ENCODE measurements around the gene APOL3.
"Not testable (repeated sequence)": the region's sequence is repeated elsewhere in the genome, so short reads cannot be mapped to it uniquely, and the experiment has no call there.

APOL3 gene

DNA sequence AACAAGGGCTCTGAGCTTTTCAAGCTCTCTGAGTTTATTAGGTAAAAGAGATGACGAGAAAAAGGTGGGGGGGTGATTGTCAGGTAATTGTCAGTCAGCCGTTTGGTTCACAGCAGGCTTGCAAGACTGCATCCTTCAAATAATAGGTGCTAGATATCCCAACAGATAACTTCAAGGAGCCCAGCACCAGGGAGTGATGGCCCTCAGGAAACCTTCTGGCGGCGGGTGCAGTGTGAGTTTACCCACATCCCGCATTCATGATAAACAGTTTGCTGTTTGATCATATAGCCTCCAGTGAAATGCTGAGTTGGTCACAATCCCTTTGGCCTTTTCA is 1.2 kb upstream of the APOL3 start:
- DNase-seq (ENCODE audit: low read depth in 2 of 3, low spot score in 1 of 3), result not testable (repeated sequence)

DNA sequence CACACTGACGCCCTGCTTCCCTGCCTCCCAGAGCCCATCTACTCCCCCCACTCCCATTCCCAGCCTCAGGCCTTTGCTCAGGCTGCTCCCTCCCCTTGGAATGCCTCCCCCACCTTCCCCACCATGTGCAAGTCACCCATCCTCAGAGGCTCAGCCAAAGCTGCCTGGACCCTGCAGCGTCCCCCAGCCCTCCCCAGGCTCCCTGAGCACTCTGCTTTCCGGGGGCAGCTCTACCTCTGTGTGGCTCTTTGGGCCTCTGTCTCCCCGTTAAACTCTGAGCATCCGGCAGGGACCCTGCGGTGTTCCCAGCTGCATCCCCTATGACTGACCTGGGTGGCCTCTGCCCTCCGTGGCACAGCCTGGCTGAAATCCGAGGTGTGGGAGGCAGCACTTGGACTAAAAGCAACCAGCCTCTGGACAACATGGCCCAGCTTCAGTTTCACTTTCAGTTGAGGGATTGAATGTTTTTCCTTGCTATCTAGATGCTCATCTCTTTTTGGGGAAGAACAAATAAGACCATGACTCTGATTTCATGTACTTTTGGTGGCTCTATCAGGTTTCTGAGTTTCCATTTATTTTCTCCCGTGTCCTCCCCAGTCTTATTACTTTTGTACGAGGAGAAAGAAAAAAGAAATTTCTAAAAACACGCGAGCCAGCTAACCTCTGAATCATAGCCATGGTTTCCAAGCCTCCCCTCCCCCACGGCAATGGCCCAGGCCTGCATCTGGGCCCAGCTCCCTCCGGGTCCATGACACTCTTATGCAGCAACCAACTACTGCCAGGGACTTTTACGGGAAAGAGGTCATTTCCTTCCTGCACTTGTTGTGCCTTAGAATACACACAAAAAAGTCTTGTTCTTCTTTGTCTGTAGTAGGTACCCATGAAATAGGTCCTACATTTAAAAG is 3.8 kb downstream of the APOL3 start:
- DNase-seq (ENCODE audit: low read depth in 2 of 3, low spot score in 1 of 3), result peak; percentile 55 to 73 (median 72)

DNA sequence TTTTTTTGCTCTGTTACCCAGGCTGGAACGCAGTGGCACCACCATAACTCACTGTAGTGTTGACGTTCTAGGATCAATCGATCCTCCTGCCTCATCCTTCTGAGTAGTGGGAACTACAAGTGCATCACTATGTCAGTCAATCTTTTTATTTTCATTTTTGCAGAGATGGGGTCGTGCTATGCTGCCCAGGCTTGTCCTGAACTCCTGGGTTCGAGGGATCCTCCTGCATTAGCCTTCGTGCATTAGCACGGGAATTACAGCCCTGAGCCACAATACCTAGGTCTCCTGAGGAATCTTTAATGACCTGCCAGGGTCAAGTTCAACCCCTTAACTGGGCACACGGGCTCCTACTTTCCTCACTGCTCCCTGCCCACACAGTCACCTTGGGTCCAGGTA is 4.4 kb downstream of the APOL3 start:
- no peak for DNase-seq (ENCODE audit: low read depth in 2 of 3, low spot score in 1 of 3)

DNA sequence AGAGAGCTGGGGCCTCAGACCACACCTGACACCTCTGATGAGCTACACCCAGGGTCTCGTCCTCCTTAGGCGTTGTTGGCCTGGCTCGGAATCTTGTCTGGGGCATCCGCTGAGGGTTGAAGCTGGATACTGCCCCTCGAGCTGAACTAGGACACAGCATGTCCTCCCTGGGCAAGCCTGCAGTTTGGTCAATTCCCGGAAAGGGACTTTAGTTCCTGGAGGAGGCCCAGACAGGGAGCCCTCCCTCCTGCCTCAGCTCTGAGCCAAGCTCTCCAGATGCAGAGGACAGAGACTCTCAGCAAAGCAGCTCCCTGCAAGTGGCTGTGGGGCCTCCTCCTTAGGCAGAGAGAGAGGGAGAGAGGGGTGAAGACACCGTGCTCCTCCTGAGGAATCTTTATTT is 4.9 kb downstream of the APOL3 start:
- no peak for DNase-seq (ENCODE audit: low read depth in 2 of 3, low spot score in 1 of 3)

DNA sequence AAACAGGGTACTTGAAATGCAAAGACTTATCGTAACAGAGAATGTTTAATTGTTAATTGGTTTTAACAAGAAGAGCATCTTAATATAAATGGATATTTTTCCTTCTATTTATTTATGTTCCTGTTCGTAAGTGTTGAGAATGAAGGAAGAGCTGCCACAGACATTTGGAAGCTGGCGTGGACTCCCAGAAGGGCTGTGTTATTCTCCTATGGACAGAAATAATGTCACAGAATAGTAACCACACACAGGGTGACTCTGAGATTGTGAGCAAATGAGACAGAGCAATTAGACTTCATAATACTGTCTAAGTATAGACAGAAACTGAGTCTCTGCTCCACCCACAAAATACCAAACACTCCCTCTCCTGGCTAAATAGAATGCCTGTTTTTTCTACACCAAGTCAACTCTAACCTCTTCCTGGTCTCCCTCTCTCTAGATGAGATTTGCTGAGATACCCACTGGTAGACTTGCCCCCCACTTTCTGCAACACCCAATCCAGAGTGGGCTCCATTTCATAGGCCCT is 6.1 kb downstream of the APOL3 start:
- no peak for DNase-seq (ENCODE audit: low read depth in 2 of 3, low spot score in 1 of 3)

DNA sequence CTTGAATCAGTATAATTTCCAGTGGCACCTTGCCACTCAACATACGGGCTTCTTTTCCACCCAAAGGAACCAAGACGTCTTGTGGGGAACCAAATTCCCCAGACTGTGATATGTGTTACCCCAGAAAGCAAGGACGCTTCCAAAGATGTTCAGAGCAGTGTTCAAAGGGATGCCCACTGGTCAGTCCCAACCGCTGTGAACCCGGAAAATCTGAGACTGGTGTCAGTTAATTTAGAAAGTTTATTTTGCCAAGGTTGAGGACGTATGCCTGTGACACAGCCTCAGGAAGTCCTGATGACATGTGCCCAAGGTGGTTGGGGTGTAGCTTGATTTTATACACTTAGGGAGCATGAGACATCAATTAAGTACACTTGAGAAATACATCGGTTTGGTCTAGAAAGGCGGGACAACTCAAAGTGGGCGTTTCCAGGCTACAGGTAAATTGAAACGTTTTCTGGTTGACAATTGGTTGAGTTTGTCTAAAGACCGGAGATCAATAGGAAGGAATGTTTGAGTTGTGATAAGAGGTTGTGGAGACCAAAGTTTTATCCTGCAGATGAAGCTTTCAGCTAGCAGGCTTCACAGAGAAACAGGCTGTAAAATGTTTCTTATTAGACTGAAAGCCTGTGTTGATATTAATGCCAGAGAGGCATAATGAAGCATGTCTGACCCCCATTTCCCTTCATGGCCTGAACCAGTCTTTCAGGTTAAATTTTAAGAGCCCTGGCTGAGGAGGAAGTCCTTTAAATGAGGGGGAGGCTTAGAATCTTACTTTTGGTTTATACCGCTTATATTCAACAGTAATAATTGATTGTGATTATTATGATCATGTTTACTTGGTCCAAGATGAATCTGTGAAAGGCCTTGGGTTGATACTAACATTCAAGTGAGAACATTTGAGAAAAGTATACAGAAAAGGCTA is 6.8 kb downstream of the APOL3 start:
- DNase-seq (ENCODE audit: low read depth in 2 of 3, low spot score in 1 of 3), result no peak

DNA sequence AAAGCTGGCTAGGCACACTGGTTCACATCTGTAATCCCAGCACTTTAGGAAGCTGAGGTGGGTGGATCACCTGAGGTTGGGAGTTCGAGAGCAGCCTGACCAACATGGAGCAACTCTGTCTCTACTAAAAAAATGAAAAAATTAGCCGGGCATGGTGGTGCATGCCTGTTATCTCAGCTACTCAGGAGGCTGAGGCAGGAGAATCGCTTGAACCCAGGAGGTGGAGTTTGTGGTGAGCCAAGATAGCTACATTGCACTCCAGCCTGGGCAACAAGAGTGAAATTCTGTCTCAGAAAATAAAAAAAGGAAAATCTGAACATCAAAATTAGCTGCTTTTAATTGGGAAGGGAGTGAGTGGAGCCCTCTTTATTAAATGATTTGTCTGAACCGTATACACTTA is 7.7 kb downstream of the APOL3 start:
- DNase-seq (ENCODE audit: low read depth in 2 of 3, low spot score in 1 of 3), result not testable (repeated sequence)

DNA sequence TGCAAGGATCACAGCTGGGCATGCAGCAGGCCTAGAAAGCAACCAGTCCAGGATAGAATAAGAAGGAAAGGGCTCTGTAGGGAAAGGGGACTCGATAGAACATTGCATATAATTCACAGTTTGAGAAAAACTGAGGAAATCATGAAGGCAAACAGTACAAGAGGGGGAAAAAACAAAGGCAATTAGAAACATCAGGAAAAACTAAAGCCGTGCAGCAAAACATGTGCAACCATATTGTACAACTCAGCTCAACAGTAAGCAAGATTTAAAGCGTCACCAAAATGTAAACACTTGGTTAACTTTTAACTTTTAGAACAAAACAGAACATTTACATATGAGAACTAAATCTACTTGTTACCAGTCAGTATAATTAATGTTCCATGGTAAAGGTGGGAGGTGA is 8.5 kb downstream of the APOL3 start:
- no peak for DNase-seq (ENCODE audit: low read depth in 2 of 3, low spot score in 1 of 3)

DNA sequence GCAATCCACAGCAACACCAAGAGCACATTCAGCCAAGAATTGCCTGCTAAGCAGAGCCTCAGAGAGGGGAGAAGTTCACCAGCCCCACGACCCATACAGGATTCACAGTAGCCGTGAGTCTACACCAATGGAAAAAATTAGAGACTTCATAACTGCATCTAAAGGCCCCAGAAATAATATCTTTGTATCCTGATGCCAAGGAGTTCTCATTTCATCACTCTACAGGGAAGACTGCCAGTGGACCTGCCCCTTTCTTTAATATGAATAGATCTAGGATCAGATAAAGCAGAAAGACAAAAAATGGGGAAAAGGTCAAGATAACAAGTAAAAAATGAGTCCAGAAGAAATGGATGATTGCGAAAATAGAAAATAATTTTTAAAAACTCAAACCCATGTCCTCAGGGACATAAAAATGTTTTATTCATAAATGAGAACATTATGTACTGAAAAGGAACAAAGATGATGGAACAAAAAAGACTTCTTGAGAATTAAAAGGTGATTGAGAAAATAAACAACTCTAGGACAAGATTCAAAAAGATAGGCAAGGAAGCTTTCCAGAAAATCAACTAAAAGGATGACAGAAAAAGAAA is 9.5 kb downstream of the APOL3 start:
- DNase-seq (ENCODE audit: low read depth in 2 of 3, low spot score in 1 of 3), result no peak

DNA sequence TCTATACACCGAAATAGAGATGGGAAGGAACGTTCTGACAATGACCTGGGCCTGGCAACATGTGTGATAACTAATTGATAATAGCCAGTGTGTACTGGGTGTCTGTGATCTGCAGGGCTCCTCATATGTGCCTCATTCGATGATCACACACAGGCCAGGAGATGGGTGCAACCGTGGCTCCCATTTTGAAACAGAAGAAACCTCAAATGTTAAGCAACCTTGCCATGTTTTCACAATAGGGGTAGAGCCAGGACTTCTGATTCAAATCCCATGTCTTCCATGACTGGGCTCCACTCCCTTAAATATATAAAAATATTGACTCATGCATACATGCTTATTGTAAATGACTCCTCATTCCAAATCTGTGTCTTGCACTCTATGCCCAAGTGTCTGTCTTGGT is 11.1 kb downstream of the APOL3 start:
- no peak for DNase-seq (ENCODE audit: low read depth in 2 of 3, low spot score in 1 of 3)

DNA sequence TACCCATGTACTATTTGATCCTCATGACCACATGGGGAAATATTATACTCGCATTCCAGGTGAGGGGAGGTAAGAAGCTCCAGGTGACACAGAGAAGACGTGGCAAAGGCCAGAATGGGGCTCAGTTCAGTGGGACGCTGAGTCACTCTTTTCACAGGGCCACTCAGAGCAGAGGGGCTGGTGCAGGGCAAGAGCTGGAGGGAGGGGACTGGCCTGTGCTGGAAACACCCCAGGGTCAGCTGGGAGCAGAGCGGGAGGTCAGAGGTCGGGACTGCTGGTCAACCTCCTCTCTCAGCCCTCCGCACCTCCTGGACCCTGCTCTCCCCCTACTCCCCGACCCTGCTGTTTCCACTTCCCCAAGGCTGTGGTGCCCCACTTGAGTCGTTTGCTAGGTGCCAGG is 12.1 kb downstream of the APOL3 start:
- DNase-seq (ENCODE audit: low read depth in 2 of 3, low spot score in 1 of 3), result no peak

DNA sequence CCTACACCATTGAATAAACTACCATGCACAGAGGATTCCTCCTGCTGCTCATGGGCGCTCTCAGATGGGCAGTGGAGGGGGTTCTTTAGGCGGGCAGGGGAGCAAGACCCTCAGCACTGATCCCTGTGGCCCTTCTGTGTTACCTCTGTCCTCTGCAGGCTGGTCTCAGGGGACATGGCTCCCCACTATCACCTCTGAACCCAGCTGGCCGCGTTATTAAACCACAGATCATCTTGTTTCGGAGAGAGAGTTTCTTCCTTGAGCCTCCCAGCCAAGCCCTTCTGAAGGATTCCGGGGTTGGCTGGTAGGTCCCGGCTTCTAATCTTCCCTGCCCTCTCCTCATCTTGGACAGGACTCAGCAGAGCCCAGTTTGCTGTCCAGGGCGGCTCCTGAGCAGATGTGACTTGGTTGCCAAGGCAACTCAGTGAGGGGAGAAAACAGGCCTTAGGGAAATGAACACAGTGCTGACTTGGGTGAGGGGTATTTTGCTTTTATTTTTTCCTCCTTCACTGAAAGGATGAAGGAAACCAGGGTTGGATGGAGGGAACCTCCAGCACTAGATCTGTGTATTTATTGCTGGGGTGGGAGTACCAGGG is 13.3 kb downstream of the APOL3 start:
- DNase-seq (ENCODE audit: low read depth in 2 of 3, low spot score in 1 of 3), result no peak

DNA sequence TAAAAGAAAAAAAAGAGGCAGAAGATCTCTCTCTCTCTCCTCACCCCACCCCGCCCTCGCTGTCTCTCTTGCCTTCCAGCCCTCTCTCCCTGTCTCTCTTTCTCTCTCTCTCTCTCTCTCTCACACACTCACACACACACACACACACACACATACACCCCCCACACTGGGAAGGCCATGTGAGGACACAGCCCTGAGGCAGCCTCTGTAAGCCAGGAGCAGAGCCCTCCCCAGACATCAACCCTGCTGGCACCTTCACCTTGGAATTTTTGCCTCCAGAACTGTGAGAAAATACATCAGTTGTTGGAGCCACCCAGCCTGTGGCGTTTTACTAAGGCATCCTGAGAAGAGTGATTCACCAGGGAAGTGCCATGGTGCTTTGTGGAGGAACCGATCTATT is 14.7 kb downstream of the APOL3 start:
- no peak for DNase-seq (ENCODE audit: low read depth in 2 of 3, low spot score in 1 of 3)

DNA sequence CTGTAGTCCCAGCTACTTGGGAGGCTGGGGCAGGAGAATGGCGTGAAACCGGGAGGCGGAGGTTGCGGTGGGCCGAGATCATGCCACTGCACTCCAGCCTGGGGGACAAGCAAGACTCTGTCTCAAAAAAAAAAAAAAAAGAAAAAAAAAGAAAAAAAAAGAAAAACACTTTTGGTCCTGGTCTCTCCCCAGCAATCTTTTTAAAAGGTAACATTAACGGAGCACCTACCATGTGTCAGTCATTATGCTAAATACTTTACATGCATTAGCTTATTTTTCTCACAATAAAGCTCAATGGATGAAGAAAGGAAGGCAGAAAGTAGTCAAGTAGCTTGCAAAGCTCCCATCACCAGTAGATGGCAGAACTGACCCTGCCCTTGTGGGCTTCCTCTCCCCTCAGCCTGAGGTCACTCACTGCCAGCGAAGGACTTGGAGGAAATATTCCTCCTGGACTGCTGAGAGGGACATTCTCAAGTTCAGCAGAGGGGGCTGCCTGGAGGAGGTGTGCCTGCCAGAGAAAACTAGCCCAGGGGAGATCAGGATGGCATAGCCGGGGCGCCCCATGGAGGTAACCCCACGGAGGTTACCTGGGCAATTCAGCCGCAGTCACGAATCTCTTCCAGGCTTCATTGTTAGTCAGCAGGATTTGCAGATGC is 15.5 kb downstream of the APOL3 start:
- DNase-seq (ENCODE audit: low read depth in 2 of 3, low spot score in 1 of 3), result no peak

DNA sequence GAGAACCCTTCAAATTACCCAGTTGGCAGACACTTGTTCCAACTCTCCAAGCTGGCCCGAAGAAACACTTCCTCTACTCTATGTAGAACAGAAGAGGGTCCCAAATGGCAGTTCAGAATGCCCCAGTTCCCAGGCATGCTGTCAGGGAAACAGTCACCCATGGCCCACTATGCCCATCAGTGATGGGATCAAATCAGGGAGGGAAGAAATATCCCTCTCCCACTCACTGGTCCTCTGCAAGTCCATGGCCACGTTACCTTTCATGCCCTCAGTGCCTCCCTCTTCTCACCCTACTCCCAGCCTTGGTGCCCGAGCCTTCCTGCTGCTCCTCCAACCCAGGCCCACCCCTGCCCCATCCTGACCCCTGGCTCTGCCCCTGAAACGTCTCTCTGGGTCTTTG is 16.6 kb downstream of the APOL3 start:
- no peak for DNase-seq (ENCODE audit: low read depth in 2 of 3, low spot score in 1 of 3)

DNA sequence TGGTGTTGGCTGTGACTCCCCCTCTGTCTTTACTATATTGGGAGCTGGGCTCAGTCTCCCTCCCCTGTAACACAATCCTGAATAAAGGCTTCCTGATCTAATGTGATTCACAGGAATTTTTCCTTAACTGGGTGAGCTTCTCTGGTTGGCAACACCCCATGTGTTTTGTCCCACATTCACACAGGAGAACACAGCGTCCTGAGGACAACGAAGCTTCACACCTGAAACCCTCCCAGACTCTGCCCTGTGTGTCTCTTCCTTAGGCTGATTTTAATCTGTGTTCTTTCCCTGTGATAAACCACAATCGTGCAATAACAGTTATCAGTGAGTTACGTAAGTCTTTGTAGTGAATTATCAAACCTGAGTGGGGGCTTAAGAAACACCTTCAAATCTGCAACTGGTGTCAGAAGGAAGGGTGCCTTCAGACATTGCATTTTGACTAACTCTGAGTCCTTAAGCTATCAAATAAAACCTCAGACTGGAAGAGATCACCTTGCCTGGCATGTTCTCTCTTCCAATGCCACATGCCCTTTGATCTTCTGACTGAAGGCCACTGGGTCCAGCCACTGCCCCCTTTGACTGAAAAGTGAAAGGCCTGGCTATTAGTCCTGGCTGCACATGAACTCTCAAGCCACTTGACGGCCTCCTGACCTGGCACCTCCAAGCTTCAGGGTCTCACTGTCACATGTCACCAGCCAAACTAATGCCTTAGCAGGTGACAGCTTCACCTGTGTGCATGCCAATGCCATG is 17.3 kb downstream of the APOL3 start:
- no peak for DNase-seq (ENCODE audit: low read depth in 2 of 3, low spot score in 1 of 3)

DNA sequence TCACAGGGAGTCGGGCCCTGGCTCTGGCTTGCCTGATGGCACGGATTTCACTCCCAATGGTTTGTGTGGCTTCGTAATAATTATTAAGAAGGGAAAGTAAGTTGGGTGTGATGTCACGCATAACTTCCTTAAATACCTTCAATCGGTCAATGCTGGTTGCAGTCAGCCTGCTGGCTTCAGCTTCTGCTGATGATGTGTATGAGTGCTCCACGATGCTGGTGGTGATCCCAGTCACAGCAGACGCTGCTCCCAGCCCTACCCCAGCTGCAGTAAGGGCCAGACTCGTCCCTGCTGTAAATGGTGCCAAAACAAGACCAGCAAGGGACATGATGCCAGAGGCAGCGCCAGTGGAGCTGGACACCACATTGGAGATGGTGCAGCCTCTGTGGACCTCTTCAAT is 19.1 kb downstream of the APOL3 start:
- no peak for DNase-seq (ENCODE audit: low read depth in 2 of 3, low spot score in 1 of 3)

DNA sequence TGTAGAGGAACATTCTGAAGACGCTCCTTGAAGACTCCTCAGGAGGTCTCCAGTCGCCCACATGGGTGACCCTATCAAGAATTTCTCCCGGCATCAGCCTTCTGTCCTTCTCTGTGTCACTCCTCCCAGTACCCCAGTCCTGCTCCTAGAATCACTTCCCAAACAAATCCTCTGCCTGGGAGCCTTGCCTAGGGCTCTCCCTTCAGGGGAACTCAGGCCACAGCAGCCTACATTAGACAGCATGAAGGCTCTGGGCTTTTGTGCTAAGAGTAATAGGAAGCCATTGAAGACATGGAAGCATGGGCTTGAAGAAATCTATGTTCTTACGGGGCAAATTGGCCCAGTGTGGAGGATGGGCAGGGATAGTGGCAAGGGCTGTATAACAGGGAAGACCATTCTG is 21.8 kb downstream of the APOL3 start:
- not testable (repeated sequence) for DNase-seq (ENCODE audit: low read depth in 2 of 3, low spot score in 1 of 3)

DNA sequence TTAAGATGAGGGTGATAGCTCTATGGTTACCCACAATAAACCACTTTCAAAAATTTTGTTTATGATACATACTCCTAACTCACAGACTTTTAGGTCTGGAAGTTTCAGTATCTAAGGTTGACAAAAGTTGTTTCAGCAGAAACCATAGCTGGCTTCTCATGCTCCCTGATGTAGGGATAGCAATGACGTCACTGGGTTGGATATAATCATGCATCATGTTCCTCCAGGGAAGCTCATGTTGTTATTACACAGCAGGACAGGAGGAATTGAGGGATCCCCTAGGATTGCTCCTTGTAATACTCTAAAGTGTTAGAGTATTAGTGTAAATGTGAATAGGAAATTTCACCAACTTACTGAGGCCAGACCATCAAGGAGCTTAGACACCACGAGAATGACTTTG is 23.6 kb downstream of the APOL3 start:
- no peak for DNase-seq (ENCODE audit: low read depth in 2 of 3, low spot score in 1 of 3)

DNA sequence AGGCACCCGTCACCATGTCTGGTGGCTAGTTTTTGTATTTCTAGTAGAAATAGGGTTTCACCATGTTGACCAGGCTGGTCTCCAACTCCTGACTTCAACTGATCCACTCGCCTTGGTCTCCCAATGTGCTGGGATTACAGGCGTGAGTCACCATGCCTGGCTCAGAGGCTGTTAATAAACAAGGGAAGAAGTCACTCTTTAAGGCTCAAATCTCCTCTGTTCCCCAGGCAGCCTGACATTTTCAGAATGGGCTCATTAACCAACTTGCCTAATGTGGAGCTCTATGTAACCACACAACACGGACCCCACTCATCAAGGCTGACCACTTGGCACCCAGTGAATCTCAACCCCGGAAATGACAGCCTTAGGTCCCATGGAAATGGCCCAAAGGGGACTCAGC is 24.1 kb downstream of the APOL3 start:
- no peak for DNase-seq (ENCODE audit: low read depth in 2 of 3, low spot score in 1 of 3)
